Loucy (cell line): ENCODE data around the gene DMBT1.

ENCODE experiments used
- H2AFZ ChIP-seq: fragments of 200-600 bp; sonication (generic); 2 replicates; pipeline ENCODE4 v1.6.0; 2016; ENCODE audit warnings: antibody characterized with exemption, mild to moderate bottlenecking, low read length, moderate library complexity
- H3F3A ChIP-seq: fragments of 200-600 bp; 2 replicates; pipeline ENCODE4 v1.6.0; 2016; ENCODE audit warnings: antibody characterized with exemption, low read depth, mild to moderate bottlenecking
- H3K27me3 ChIP-seq: fragments of 200-600 bp; sonication (generic); 2 replicates; pipeline ENCODE4 v1.6.1; 2014; ENCODE audit warnings: low read length, mild to moderate bottlenecking; ENCODE audit not compliant: insufficient read depth, poor library complexity, severe bottlenecking
- H3K36me3 ChIP-seq: fragments of 200-600 bp; sonication (generic); 2 replicates; pipeline ENCODE4 v1.6.1; 2016; ENCODE audit warnings: low read length; ENCODE audit not compliant: insufficient read depth
- H3K4me1 ChIP-seq: fragments of 200-600 bp; sonication (generic); 2 replicates; pipeline ENCODE4 v1.5.1; 2014; ENCODE audit warnings: low read length, mild to moderate bottlenecking; ENCODE audit not compliant: insufficient read depth, poor library complexity, severe bottlenecking
- H3K4me2 ChIP-seq: fragments of 200-600 bp; sonication (generic); 2 replicates; pipeline ENCODE4 v1.6.0; 2014; ENCODE audit warnings: antibody characterized with exemption, low read length, low read depth, mild to moderate bottlenecking; ENCODE audit not compliant: poor library complexity, severe bottlenecking
- H3K4me3 ChIP-seq: fragments of 200-600 bp; sonication (generic); 2 replicates; pipeline ENCODE4 v1.5.1; 2014; ENCODE audit warnings: low read length, mild to moderate bottlenecking, mixed read lengths; ENCODE audit not compliant: poor library complexity, severe bottlenecking
- H3K79me2 ChIP-seq: fragments of 200-600 bp; sonication (generic); 2 replicates; pipeline ENCODE4 v1.6.1; 2014; ENCODE audit warnings: low read length; ENCODE audit not compliant: insufficient read depth
- H3K9ac ChIP-seq: fragments of 200-600 bp; sonication (generic); 2 replicates; pipeline ENCODE4 v1.6.0; 2014; ENCODE audit warnings: mild to moderate bottlenecking, low read depth, low read length, moderate library complexity; ENCODE audit not compliant: poor library complexity, severe bottlenecking
- H3K9me2 ChIP-seq: fragments of 200-600 bp; sonication (generic); replicated peaks from 2 replicates; pipeline ENCODE4 v1.6.1; 2016; ENCODE audit warnings: low read depth, low read length, mixed read lengths
- H3K9me3 ChIP-seq: fragments of 200-600 bp; sonication (generic); 2 replicates; pipeline ENCODE4 v1.6.1; 2014; ENCODE audit warnings: mild to moderate bottlenecking, antibody characterized with exemption, low read length, low read depth; ENCODE audit not compliant: insufficient read depth
- H4K20me1 ChIP-seq: fragments of 200-600 bp; sonication (generic); 2 replicates; pipeline ENCODE4 v1.6.0; 2014; ENCODE audit warnings: antibody characterized with exemption, low read length, mild to moderate bottlenecking; ENCODE audit not compliant: insufficient read depth, poor library complexity, severe bottlenecking
- EZH2phosphoT487 ChIP-seq: fragments of 200-600 bp; IDR thresholded peaks from 2 replicates; pipeline ENCODE4 v1.6.1; 2018; ENCODE audit warnings: antibody characterized with exemption, mild to moderate bottlenecking, moderate library complexity, borderline replicate concordance
- TF ChIP-seq, protein P1 (sequence below): fragments of 200-600 bp; sonication (generic); conservative IDR thresholded peaks from 2 replicates; pipeline ENCODE4 v1.5.1; 2014; ENCODE audit warnings: mild to moderate bottlenecking, antibody characterized with exemption, low read length

DMBT1 gene

GRCh38 chr10:122519144-122519543 lies 41.4 kb upstream of the DMBT1 start:
- H3K9me2 ChIP-seq, result no peaks in the 10 kb centered on the region
- no peaks in the 10 kb centered on the region for H3K36me3 ChIP-seq
- H3K27me3 ChIP-seq, result no peaks in the 10 kb centered on the region
- no peaks in the 10 kb centered on the region for H3F3A ChIP-seq
- TF ChIP-seq, protein P1, sequence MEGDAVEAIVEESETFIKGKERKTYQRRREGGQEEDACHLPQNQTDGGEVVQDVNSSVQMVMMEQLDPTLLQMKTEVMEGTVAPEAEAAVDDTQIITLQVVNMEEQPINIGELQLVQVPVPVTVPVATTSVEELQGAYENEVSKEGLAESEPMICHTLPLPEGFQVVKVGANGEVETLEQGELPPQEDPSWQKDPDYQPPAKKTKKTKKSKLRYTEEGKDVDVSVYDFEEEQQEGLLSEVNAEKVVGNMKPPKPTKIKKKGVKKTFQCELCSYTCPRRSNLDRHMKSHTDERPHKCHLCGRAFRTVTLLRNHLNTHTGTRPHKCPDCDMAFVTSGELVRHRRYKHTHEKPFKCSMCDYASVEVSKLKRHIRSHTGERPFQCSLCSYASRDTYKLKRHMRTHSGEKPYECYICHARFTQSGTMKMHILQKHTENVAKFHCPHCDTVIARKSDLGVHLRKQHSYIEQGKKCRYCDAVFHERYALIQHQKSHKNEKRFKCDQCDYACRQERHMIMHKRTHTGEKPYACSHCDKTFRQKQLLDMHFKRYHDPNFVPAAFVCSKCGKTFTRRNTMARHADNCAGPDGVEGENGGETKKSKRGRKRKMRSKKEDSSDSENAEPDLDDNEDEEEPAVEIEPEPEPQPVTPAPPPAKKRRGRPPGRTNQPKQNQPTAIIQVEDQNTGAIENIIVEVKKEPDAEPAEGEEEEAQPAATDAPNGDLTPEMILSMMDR, result no peak
- TF ChIP-seq EZH2phosphoT487, result no peak
- H3K79me2 ChIP-seq, result no peaks in the 10 kb centered on the region
- no peaks in the 10 kb centered on the region for H4K20me1 ChIP-seq
- H3K4me1 ChIP-seq, result peaks cover 38% of the 10 kb centered on the region
- H3K9ac ChIP-seq, result no peak overlapping the region
- no peak overlapping the region for H3K4me2 ChIP-seq
- H3K9me3 ChIP-seq, result no peaks in the 10 kb centered on the region
- H3K4me3 ChIP-seq, result no peak overlapping the region
- H2AFZ ChIP-seq, result no peak overlapping the region

- TF ChIP-seq, protein P1, result no peak
- TF ChIP-seq EZH2phosphoT487, result no peak
- Histone ChIP-seq H3K36me3 (no peaks in the 10 kb centered on the region), H4K20me1 (no peaks in the 10 kb centered on the region), H3K9me2 (no peaks in the 10 kb centered on the region), H3K4me2 (no peak overlapping the region), H3K27me3 (no peaks in the 10 kb centered on the region), H3F3A (no peaks in the 10 kb centered on the region), H3K4me1 (peaks cover 31% of the 10 kb centered on the region), H3K79me2 (no peaks in the 10 kb centered on the region), H3K9me3 (no peaks in the 10 kb centered on the region), H2AFZ (no peak overlapping the region), H3K4me3 (no peak overlapping the region), H3K9ac (no peak overlapping the region)
Measured at GRCh38 chr10:122519873-122520272, 40.7 kb upstream of the DMBT1 start.

DNA sequence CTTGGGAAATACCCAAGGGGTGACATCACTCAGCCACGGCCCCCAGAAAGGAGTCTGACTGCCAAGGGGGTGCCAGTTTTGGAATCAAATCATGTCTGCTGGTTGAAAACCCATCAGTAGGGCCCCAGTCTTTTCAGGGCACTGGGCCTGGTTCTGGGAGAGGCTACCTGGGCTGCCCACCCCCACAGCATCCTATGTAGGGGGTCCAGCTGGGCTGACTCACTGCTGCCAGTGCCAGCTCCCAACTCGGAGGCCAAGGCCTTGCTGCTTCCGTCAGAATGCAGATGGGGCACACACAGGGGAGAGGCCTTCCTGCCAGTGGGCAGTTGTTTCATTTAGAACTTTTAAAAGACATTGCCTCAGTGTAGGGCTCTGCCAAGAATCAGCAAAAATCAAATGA lies 39.5 kb upstream of the DMBT1 start:
- Histone ChIP-seq H3K4me1 (peaks cover 28% of the 10 kb centered on the region), H3K79me2 (no peaks in the 10 kb centered on the region), H3K4me3 (no peak overlapping the region), H3K4me2 (no peak overlapping the region), H3K27me3 (no peaks in the 10 kb centered on the region), H3K9me2 (no peaks in the 10 kb centered on the region), H3K9ac (no peak overlapping the region), H4K20me1 (no peaks in the 10 kb centered on the region), H3K9me3 (no peaks in the 10 kb centered on the region), H2AFZ (no peak overlapping the region), H3F3A (no peaks in the 10 kb centered on the region), H3K36me3 (no peaks in the 10 kb centered on the region)
- no peak for TF ChIP-seq EZH2phosphoT487
- TF ChIP-seq, protein P1, result no peak
